K562 (cell line): Measurements from ENCODE around the gene SGCG. TPM values are rescaled to one million over a fixed set of nuclear protein-coding genes. Genes with fewer than 3 reads are reported as not detected.

Experiments used
- ATAC-seq: fragments of 200-7000 bp; cut with Tn5 transposase; 3 replicates; pipeline ENCODE4 v1.9.1; 2020; ENCODE audit warnings: moderate library complexity
- BruUV-seq: library from RNA; stranded (reverse); fragments of 400-500 nt; replicated peaks from 2 replicates; lab custom pipeline; 2021; lab: Mats Ljungman, UMichigan
- CTCF ChIA-PET: fragments of 300-600 bp; formaldehyde crosslinking; extraction: SDS; loops from one replicate; lab custom pipeline; 2021; ENCODE audit warnings: low intra/inter-chr PET ratio; lab: Yijun Ruan, JAX
- POLR2A ChIA-PET: fragments of 300-600, 350-650 bp; sonication (Branson Sonifier 250); formaldehyde crosslinking; extraction: SDS; loops from one replicate; lab custom pipeline; 2021; ENCODE audit warnings: antibody characterized with exemption, inconsistent platforms; lab: Yijun Ruan, JAX
- DNase-seq, 4 experiments: peaks; one replicate each; pipeline versions ENCODE4 v3.0.0 to v3.0.0-alpha.2; 2011 to 2018; ENCODE audit warnings: low spot score in 3 of 4, mixed read lengths in 3 of 4; ENCODE audit errors: extremely low read depth in 1 of 4
- FAIRE-seq: peaks from 2 replicates; lab custom pipeline; 2011; peaks lifted over from hg19 to GRCh38; lab: Jason Lieb, UNC
- H2AFZ ChIP-seq: 2 replicates; pipeline ENCODE4 v1.6.0; 2011; ENCODE audit warnings: low read depth, low read length, control low read depth, inconsistent platforms
- H3K27ac ChIP-seq: fragments of 200-600 bp; 3 replicates; pipeline ENCODE4 v1.8.0; 2011; ENCODE audit warnings: low read depth, mild to moderate bottlenecking, control low read depth, inconsistent platforms, low read length, moderate library complexity, mixed read lengths; ENCODE audit errors: extremely low read depth
- H3K27me3 ChIP-seq, 2 experiments: fragments of 300-600 bp in 1 of 2; 2 replicates in 1 of 2; 3 replicates in 1 of 2; pipeline versions ENCODE4 v1.6.0 to v1.8.0; 2011; ENCODE audit warnings: inconsistent platforms in 2 of 2, low read length in 2 of 2, mild to moderate bottlenecking in 1 of 2, mixed read lengths in 1 of 2, moderate library complexity in 1 of 2; ENCODE audit not compliant: control insufficient read depth in 2 of 2, insufficient read depth in 2 of 2
- H3K36me3 ChIP-seq: fragments of 300-600 bp; 3 replicates; pipeline ENCODE4 v1.8.0; 2011; ENCODE audit warnings: mild to moderate bottlenecking, low read length, inconsistent platforms; ENCODE audit not compliant: control insufficient read depth, insufficient read depth
- H3K4me1 ChIP-seq, 2 experiments: fragments of 200-600 bp in 1 of 2; replicated peaks in 1 of 2; 2 replicates in 1 of 2; 3 replicates in 1 of 2; pipeline versions ENCODE4 v1.5.1 to v1.8.0; 2011; ENCODE audit warnings: inconsistent platforms in 2 of 2, low read length in 2 of 2, mild to moderate bottlenecking in 1 of 2, mixed read lengths in 1 of 2, moderate library complexity in 1 of 2; ENCODE audit not compliant: control insufficient read depth in 2 of 2, insufficient read depth in 2 of 2
- H3K4me2 ChIP-seq: 2 replicates; pipeline ENCODE4 v1.6.1; 2011; ENCODE audit warnings: low read length, control low read depth, inconsistent platforms, mixed read lengths; ENCODE audit not compliant: insufficient read depth
- H3K4me3 ChIP-seq: fragments of 200-600 bp; sonication (generic), shearing (Covaris generic); 2 replicates; pipeline ENCODE4 v1.5.1; 2016; ENCODE audit warnings: control low read depth, inconsistent platforms
- H3K79me2 ChIP-seq: fragments of 200-600 bp; 3 replicates; pipeline ENCODE4 v1.8.0; 2011; ENCODE audit warnings: low read length, inconsistent platforms; ENCODE audit not compliant: control insufficient read depth, insufficient read depth
- H3K9ac ChIP-seq, 2 experiments: 2 replicates each; pipeline versions ENCODE4 v1.6.0 to v1.6.1; 2011; ENCODE audit warnings: low read depth in 2 of 2, low read length in 2 of 2, control low read depth in 1 of 2, inconsistent platforms in 1 of 2, mild to moderate bottlenecking in 1 of 2, mixed read lengths in 1 of 2; ENCODE audit not compliant: insufficient read depth in 1 of 2
- H3K9me1 ChIP-seq: one replicate; pipeline ENCODE4 v1.6.0; 2011; ENCODE audit warnings: inconsistent platforms, mild to moderate bottlenecking, low read length, moderate library complexity; ENCODE audit not compliant: control insufficient read depth, insufficient read depth
- H3K9me3 ChIP-seq: replicated peaks from 2 replicates; pipeline ENCODE4 v1.5.1; 2011; ENCODE audit warnings: low read depth, low read length, inconsistent platforms; ENCODE audit not compliant: control insufficient read depth, insufficient read depth
- H4K20me1 ChIP-seq: replicated peaks from 2 replicates; pipeline ENCODE4 v1.6.1; 2011; ENCODE audit warnings: low read length, inconsistent platforms, mixed read lengths; ENCODE audit not compliant: control insufficient read depth, insufficient read depth
- POLR2G ChIP-seq: fragments of 200-400 bp; formaldehyde crosslinking; IDR thresholded peaks from 2 replicates; pipeline ENCODE4 v1.6.1; 2017; ENCODE audit warnings: low read depth, mild to moderate bottlenecking, antibody characterized with exemption, low read length, moderate library complexity
- RBFOX2 ChIP-seq: fragments of 200-400 bp; formaldehyde crosslinking; IDR thresholded peaks from 2 replicates; pipeline ENCODE4 v1.6.1; 2017; ENCODE audit warnings: low read depth, mild to moderate bottlenecking, low read length, moderate library complexity
- RFX1 ChIP-seq: fragments of 450-650 bp; IDR thresholded peaks from 2 replicates; pipeline ENCODE4 v1.6.1; 2016; ENCODE audit warnings: mild to moderate bottlenecking, moderate library complexity
- WGBS: fragments of 100-300 bp; shearing (Covaris generic); methylation state at CpG from one replicate; pipeline ENCODE4 v1.1.6; 2016; ENCODE audit warnings: low coverage, mixed read lengths; ENCODE audit not compliant: insufficient coverage; ENCODE audit errors: missing lambda C conversion rate; 5-methylcytosine and 5-hydroxymethylcytosine counted together
- in situ Hi-C: fragments of 300-500 bp; cut with MboI; formaldehyde crosslinking; loops from 4 replicates; pipeline ENCODE4 v1.15.0; 2018; ENCODE audit warnings: inconsistent platforms, mixed read lengths
- intact Hi-C: fragments of 100-400 bp; cut with micrococcal nuclease; formaldehyde crosslinking; loops from 2 replicates; pipeline ENCODE4 v1.14.2; 2022
- polyA plus RNA-seq, 8 experiments: library from polyadenylated mRNA; depleted of rRNA in 4 of 8; stranded (reverse) in 5 of 8; unstranded in 3 of 8; fragments of >200 nt; fragmentation: Nextera tagmentation in 2 of 8; fragmentation: Illumina TruSeq in 1 of 8; extraction: Ambion mirVana in 2 of 8; extraction: Trizol in 1 of 8; gene quantifications; 2 replicates each; pipeline versions ENCODE4 v1.2.1 to v1.2.3, GENCODE V29; 2011 to 2014; ENCODE audit warnings: inconsistent platforms in 1 of 8, missing spikeins in 1 of 8
- total RNA-seq, 7 experiments: library from RNA; depleted of rRNA in 6 of 7; stranded (reverse); fragments of >200 nt in 6 of 7; fragmentation: Illumina TruSeq in 2 of 7; extraction: Trizol in 2 of 7; gene quantifications; 2 replicates each; pipeline versions ENCODE4 v1.2.1 to v1.2.3, GENCODE V29; 2011 to 2021; ENCODE audit warnings: low replicate concordance in 1 of 7

The SGCG gene
- total and polyA plus RNA-seq, 9 of the 15 experiments (the other 6 are each of a cell fraction or from before 2014, with no cell fraction given): 0.04 to 0.44 (median 0.34) TPM

- in situ Hi-C loops: no loop called here
- Histone ChIP-seq H3K27ac (no peak overlapping the region), H4K20me1 (no peaks in the 10 kb centered on the region), H3K4me2 (peak overlapping the region; percentile 41; the same call in 1 of the 2 replicates), H3K9me1 (no peaks in the 10 kb centered on the region), H3K4me3 (peak overlapping the region; percentile 13; the same call in 1 of the 2 replicates), H3K9me3 (no peaks in the 10 kb centered on the region), H3K4me1 (peaks cover 0 to 7% of the 10 kb centered on the region in 2 experiments; a peak in 1 of 5 replicates), H3K79me2 (no peaks in the 10 kb centered on the region), H2AFZ (no peak overlapping the region), H3K36me3 (no peaks in the 10 kb centered on the region), H3K27me3 (no peaks in the 10 kb centered on the region; a peak in 1 of 5 replicates), H3K9ac (no peak overlapping the region)
- DNase-seq (no peak), FAIRE-seq (no peak), ATAC-seq (peak; percentile 60)
- intact Hi-C loops: no loop called here
- WGBS: 0% methylated on average over 3 of the region's 79 CpGs
- TF ChIP-seq RFX1 (no peak), POLR2G (peak; percentile 35; the same call in 1 of the 2 replicates), RBFOX2 (peak; percentile 59; the same call in 1 of the 2 replicates)
- BruUV-seq: no TSS peak
- ChIA-PET POLR2A (no interaction called here), CTCF (no interaction called here)
Observed at GRCh38 chr13:23159760-23160637, 20.8 kb upstream of the SGCG start.
